ENCODE results near the gene SGPL1.
"Not testable (repeated sequence)": the region's sequence is repeated elsewhere in the genome, so short reads cannot be mapped to it uniquely, and the experiment has no call there.

Gene SGPL1

DNA sequence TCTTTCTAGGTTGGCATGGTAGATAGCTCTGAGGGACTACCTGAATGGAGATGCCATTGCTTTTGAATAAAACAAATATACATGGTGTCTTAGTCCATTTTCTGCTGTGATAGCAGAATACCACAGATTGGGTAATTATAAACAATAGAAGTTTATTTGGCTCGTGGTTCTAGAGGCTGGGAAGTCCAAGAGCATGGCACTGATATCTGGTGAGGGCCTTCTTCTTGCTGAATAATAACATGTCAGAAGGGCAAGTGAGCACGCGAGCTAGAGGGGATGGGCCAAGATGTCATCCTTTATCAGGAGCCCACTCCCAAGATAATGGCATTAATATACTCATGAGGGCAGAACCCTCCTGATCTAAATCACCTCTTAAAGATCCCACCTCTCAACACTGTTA lies 21.9 kb downstream of the SGPL1 start:
- H3K4me3 ChIP-seq (ENCODE audit: low read depth, low read length): no peak overlapping the region

DNA sequence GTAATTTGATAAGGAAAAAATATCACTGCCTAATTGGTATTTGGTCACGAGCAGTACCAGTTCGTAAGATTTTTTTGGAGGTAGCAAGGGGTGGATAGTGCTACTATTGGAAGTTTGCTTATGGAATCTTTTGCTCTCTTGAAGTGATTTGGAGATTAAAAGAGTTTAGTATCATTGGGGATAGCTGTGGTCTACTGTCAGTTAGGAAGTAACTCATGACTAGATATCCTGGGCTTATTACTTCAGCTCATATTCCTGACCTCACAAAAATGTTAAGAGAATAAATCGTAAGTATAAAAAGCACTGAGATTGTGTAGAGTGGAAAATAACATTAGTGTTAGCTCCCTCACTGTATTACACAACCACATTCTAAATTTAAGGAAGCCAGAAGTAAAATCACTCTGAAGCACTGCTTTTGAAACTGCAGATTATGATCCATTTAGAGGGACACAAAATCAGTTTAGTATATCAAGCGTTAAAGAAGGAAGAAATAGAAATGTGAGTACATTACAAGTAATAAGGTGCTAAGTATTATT lies 22.6 kb downstream of the SGPL1 start:
- H3K4me3 ChIP-seq (ENCODE audit: low read depth, low read length): no peak overlapping the region

DNA sequence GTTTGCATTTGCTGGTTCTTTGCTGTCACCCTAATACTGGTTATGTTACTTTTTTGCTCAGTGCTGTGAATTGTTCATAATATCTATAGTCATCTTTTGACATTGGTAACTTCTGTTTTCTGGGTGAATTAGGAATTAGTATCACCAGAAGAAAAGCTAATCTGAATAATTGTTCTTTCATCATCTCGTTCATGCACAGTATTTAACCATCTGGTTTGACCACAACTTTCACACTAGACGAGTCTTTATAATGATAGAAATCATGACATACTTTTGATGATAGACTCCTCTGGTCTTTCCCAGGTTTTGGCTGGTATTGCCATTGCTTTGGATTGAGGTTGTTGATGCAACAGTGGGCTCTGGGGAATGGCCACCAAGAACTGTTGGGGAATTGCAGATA lies 25.1 kb downstream of the SGPL1 start:
- H3K4me3 ChIP-seq (ENCODE audit: low read depth, low read length): no peak overlapping the region

DNA sequence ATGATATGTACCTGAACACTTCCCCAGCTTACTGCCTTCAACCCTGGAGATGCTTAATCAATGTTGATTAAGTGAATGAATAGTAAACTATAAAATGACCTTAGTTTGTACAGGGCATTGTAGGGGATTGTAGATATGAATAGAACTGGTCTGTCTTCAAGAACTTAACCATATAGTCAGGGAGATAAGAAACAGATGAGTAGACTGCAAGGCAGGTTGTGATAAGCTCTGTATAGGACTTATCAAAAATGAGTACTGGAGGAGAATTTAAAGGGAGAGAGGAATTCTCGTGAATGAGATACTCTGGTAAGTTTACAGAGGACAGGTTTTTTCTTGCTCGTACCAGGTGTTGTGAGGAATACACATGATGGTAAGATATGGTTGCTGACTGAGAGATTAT lies 27.6 kb downstream of the SGPL1 start:
- H3K4me3 ChIP-seq (ENCODE audit: low read depth, low read length): no peak overlapping the region

DNA sequence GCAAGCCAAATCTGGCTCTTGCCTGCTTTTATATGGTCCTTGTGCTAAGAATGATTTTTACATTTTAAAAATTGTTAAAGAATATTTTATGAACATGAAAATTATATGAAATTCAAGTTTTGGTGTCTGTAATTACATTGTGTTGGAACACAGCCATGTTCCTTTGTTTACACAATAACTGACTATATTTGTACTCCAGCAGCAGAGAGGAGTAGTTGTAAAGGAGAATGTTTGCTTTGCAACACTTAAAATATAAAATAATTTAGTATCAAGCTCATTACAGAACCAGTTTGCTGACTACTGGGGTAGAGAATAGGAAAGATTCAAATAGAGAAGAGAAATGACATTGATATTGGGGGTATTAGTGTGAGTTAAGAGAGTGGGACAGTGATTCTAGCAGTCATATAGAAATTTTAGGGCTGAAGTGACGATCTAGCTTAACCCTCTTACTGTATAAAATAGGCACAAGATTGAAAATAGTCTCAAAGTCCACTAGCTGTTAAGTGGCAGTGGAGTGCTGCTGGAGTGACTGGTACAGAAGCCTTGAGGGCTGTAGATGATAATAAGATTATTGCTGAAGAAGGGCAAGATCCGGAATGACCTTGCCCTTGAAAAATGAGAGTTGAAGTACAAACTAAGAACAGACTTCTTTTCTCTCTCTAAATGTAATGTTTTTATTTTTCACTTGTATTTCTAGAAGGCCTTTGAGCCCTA lies 28.2 kb downstream of the SGPL1 start:
- H3K4me3 ChIP-seq (ENCODE audit: low read depth, low read length): no peak overlapping the region

DNA sequence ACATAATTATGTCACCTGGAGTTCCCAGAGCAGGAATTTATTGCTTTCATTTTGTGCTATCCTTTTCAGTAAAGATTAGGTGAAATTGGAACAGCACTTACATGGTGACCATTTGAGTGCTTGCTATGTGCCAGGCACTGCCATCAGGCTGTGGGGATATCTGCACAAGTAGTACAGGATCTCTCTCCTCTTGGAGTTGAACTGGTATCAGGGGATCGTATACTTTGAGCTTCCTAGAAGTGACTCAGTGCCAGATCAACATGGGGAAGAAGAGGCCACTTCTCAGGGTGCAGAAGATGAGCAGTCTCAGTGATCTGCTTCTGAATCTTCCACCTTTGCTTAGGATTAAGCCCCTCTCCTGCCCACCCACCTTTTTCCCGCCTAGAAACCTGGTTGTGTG lies 29.5 kb downstream of the SGPL1 start:
- no peak overlapping the region for H3K4me3 ChIP-seq (ENCODE audit: low read depth, low read length)

DNA sequence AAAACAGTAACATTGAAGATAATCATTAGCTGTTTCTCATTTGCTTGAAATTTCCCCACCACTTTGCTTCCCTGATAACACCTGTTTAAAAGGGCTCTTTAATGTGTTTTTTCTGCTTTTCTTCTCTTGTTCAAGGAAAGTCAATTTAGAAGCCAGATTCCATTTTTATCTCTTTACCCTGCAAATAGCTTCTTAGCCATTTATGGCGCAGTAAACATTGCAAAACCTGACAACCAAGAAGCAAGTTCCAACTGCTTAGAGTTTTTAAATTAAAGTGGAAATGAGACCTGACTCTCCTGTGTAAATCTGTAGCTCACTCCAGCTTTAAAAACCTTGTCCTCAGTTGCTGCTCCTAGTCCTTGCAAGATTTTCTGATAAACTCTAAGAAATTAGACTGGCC lies 30.1 kb downstream of the SGPL1 start:
- no peak overlapping the region for H3K4me3 ChIP-seq (ENCODE audit: low read depth, low read length)

DNA sequence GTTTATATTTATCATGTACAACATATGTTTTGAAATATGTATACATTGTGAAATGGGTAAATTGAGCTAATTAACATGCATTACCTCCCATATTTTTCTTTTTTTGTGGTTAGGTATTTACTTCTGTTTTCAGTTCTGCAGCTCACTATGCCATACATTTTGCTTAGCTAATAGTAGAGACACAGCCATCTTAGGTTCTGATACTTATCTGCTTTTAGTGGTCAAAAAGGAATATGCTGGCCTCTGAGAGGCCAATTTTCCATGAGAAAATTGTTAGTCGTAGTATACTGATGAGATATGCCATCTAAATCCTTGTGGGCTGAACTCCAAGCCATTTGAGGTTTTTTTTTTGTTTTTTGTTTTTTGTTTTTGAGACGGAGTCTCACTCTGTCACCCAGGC lies 31.0 kb downstream of the SGPL1 start:
- no peak overlapping the region for H3K4me3 ChIP-seq (ENCODE audit: low read depth, low read length)

DNA sequence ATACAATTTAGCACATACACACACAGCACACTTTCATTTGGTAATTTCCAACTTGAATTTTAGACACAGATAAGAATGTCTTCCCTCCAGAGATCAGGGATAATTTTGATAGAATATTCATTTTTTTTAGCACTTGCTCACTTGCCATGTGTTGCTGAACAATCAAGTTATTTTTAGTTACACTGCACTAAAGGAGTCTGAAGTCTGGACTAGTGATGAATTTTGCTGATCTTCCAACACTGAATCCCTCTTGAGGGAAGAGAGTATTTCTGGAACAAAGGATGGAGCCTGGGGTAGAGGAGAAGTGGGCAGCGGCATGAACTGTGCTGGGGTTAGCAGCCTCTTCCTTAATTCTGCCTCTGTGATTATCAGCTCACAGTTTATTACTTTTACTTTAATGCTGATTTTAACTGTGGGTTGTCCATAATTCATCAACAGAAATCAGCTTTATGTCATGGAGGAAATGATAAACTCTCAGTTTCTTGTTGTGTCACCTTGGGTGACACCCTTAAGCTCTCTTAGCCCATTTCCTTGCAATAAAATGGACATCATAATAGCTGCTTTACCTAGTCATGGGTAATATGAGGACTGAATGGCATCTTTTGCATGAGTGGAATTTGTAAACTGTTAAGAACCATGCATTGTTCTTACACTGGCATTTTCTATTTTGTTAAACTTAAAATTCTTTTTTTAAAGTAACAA lies 32.1 kb downstream of the SGPL1 start:
- H3K4me3 ChIP-seq (ENCODE audit: low read depth, low read length): no peak overlapping the region

DNA sequence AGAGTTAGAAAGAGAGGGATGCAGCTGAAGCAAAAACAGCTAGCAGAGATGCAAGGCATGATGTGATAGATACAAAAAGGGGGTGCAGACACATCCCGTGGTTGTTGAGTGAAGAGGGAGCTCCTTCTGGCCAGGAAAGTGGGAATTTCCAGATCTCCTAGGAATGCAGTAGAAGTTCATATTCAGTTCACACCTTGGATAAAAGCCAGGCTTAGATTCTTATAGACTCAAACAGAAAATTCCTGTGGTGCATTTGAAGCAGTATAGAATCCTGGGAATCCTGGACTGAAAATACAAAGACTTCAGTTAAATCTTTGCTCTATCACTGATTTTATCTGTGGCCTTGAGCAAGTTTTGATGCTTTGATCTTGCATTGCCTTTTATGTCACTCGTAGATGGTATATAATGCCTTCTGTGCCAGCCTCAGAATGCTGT lies 33.9 kb downstream of the SGPL1 start:
- no peak overlapping the region for H3K4me3 ChIP-seq (ENCODE audit: low read depth, low read length)

DNA sequence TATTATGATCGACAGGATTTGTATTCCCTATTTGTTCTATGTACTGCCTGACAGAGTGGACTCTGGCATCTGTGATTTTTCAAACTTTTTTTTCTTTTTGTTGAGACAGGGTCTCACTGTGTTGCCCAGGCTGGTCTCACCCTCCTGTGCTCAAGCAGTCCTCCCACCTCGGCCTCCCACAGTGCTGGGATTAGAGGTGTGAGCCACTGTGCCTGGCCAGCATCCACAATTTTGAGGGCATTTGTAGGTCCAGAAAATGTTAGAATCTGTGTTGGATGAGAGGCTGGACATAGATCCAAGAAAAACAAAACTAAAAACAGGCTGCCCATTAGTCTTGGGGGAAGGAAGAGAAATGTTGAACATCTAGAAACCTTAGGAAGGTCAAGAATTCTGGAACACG lies 34.3 kb downstream of the SGPL1 start:
- H3K4me3 ChIP-seq (ENCODE audit: low read depth, low read length): no peak overlapping the region

DNA sequence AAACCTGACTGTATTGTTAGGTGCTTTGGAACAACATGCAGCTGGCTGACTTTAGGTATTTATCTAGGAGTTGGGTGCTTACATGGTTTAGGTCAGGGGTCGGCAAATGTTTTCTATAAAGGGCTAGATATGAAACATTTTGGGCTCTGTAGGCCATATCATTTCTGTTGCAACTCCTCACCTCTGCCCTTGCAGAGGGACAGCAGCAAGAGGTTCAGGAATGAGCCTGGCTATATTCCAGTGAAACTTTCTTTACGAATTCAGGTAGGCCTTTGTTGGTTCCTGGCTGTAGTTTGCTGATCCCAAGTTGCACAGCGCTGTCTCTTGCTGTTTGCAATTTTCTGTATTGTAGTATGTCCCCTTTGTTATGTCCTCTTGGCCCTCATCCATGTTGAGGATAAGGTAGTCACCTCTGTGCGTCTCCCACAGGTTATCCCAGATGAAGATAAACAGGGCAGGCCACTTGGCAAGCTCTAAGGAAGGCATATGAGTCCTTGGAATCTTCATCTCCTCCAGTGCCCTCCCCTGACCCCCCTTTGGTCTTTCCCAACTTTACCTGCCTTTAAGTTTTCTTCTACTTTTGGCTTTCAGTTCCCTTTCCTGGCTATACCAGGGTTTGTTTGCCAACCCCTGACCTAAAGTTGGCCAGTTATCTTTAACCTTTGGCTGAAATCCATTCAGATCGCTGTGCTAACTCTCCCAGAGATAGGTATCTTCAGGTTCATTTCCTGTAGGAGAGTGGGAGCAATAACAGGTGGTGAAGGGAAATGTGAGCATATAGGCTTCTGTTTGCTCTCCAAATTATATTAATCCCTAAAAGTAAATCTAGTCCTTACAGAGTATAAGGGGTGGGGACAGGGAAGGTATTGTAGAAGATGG lies 36.1 kb downstream of the SGPL1 start:
- H3K4me3 ChIP-seq (ENCODE audit: low read depth, low read length): no peak overlapping the region

DNA sequence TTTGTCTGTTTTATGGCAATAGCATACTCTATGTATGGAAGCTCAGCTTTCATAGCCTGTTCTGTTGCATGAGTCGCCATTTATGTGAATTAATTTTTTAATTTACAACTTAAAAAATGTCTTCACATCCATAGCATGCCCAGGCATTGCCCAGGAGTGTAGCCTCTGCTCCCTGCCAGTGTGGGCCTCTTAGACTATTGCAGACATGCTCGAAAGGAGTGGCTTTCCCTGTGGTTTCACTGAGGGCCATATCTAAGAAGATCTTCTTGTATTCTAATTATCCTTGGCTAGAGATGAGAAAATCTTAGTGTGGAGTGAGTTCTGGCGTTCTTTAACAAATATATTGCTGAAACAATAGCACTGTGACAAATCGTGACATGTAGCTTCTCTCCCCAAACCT lies 37.3 kb downstream of the SGPL1 start:
- H3K4me3 ChIP-seq (ENCODE audit: low read depth, low read length): no peak overlapping the region

DNA sequence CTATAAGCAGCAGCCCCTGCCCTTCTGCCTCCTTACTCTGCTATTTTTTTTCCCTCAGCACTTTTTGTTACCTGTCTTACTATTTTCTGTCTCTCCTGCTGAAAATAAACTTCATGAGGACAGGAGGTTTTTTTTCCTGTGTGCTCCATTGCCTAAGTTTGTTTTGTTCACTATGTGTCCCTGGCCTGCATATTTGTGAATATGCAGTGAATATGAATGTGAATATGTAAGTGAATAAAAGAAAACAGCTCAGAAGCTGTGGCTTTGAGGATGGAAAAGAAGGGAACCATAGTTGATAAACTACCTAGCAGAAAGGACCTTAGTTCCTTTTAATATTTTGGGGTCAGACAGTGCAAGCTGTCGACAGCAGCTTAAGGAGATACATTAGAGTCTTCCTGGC lies 37.7 kb downstream of the SGPL1 start:
- no peak overlapping the region for H3K4me3 ChIP-seq (ENCODE audit: low read depth, low read length)

DNA sequence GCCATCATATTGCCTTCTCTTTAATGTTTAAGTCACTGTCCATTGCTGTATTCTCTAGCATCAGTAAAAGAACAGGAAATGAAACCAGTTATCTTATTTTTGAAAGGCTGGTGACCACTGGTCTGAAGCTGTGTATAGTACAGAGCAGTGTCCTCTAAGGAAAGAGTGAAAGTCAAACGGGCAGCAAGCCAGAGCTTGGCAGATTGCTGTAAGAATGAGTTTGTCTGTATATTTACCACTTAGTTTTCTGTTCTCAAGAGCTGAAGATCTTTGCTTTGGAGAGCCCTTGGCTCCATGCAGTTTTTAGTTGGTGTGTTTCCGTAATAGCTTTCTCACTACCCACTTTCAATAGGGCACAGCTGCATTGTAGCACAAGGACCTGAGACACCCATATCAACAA lies 40.7 kb downstream of the SGPL1 start:
- no peak overlapping the region for H3K4me3 ChIP-seq (ENCODE audit: low read depth, low read length)

DNA sequence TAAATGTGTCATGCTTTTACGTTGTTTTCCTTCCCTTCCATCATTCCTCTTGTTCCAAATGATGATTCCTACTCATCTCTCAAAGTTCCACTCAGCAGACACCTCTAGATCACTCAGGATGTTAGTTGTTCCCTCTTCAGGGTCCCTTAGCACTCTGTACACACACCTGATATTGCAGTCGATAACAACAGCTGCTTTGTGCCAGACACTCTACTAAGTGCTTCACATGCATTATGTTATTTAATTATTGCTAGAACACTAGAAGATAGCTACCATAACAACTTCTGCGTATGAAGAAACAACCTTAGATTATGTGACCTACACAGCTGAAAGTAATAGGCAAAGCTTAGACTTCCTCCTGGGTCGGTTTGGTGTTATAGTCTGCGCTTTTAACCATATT lies 43.0 kb downstream of the SGPL1 start:
- no peak overlapping the region for H3K4me3 ChIP-seq (ENCODE audit: low read depth, low read length)

DNA sequence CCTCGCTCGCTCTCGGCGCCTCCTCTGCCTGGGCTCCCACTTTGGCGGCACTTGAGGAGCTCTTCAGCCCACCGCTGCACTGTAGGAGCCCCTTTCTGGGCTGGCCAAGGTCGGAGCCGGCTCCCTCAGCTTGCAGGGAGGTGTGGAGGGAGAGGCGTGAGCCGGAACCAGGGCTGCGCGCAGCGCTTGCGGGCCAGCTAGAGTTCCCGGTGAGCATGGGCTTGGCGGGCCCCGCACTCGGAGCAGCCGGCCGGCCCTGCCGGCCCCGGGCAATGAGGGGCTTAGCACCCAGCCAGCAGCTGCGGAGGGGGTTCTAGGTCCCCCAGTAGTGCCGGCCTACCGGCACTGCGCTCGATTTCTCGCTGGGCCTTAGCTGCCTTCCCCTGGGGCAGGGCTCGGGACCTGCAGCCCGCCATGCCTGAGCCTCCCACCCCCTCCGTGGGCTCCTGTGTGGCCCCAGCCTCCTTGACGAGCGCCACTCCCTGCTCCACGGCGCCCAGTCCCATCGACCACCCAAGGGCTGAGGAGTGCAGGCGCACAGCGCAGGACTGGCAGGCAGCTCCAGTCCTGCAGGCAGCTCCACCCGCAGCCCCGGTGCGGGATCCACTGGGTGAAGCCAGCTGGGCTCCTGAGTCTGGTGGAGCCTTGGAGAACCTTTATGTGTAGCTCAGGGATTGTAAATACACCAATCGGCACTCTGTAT lies 45.9 kb downstream of the SGPL1 start:
- H3K4me3 ChIP-seq (ENCODE audit: low read depth, low read length): not testable (repeated sequence)

DNA sequence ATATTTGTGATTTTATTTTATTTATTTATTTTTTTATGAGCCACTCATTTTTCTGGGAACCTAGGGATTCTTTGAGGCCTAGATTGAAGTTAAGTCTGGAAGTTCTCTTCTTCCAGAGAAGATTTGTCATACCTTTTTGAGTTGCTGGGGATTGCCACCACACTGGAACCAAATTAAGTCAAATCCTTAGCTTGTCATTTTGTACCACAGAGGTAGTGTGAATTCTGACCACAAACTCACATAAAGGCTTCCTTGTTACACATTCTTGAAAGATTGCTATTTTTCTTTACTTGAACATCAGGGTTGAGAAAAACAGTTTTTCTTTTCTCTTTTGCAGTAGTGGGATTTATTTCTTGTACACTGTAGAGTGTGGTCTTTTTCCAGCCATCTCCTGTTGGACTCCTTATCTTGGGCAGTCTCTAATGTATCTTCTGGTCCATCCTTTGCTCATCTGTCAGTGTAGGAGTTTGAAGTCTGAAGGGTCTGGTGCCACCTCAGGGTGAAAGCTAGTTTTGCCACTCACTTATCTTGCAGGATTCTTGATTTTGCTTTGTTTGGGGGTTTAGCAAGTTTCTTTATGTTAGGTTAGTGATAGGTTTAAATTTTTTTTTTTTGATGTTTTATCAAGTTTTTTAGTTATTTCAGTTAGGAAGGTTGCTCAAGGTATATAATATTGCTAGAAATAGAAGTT lies 47.9 kb downstream of the SGPL1 start:
- no peak overlapping the region for H3K4me3 ChIP-seq (ENCODE audit: low read depth, low read length)

DNA sequence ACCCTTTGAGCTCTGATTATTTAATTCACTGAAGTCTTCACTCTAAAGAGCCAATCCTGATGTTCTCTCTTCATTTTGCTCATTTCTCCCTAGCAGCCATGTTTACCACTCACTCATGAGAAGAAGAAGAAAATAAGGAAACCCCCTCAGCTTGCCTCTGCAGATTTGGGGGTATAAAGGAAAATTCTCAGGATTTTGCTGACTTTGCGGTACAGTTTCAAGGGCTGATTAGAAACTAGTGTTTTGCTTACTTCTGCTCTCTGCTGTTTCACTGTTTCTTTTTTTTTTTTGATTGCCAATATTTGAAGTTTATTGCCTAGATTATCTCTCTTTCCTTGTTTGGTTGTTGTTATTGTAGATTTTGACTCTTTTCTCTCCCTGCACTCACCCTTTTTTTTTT lies 49.2 kb downstream of the SGPL1 start:
- no peak overlapping the region for H3K4me3 ChIP-seq (ENCODE audit: low read depth, low read length)

DNA sequence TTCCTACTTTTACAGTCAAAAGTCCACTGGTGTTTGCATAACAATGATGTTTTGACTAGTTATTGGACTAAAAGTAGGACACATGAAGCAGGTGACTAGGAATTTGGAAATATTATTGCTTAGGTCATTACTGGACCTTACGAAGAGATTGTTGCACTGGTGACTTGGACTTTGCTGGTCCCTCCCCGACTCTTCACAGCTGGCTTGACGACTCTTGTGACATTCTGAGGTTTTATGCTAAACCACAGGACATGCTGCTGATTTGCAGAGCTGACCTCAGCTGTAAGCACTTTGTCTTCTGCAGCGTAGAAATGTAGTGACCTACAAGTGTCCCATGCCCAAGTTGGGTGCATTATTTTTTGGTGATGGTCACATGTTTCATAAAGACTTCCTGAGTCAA lies 50.7 kb downstream of the SGPL1 start:
- H3K4me3 ChIP-seq (ENCODE audit: low read depth, low read length): no peak overlapping the region
